HUES6 (cell line): ENCODE measurements around the gene PTHLH.

Experiments
- H3K27ac ChIP-seq: 2 replicates; pipeline ENCODE4 v1.7.0; 2013; ENCODE audit warnings: low read depth, mild to moderate bottlenecking, low read length, inconsistent platforms
- H3K27me3 ChIP-seq: 2 replicates; pipeline ENCODE4 v1.6.1; 2013; ENCODE audit warnings: low read length; ENCODE audit not compliant: control insufficient read depth, insufficient read depth
- H3K36me3 ChIP-seq: 2 replicates; pipeline ENCODE4 v1.6.1; 2013; ENCODE audit warnings: low read length; ENCODE audit not compliant: control insufficient read depth, insufficient read depth
- H3K4me1 ChIP-seq: 2 replicates; pipeline ENCODE4 v1.6.1; 2013; ENCODE audit warnings: low read length; ENCODE audit not compliant: control insufficient read depth, insufficient read depth
- H3K4me3 ChIP-seq: 2 replicates; pipeline ENCODE4 v1.5.1; 2013; ENCODE audit warnings: low read depth, low read length
- H3K9ac ChIP-seq: one replicate; pipeline ENCODE4 v1.6.1; 2013; ENCODE audit warnings: mild to moderate bottlenecking, low read length
- H3K9me3 ChIP-seq: 2 replicates; pipeline ENCODE4 v1.6.1; 2013; ENCODE audit warnings: low read depth, low read length; ENCODE audit not compliant: control insufficient read depth, insufficient read depth

The PTHLH gene

DNA sequence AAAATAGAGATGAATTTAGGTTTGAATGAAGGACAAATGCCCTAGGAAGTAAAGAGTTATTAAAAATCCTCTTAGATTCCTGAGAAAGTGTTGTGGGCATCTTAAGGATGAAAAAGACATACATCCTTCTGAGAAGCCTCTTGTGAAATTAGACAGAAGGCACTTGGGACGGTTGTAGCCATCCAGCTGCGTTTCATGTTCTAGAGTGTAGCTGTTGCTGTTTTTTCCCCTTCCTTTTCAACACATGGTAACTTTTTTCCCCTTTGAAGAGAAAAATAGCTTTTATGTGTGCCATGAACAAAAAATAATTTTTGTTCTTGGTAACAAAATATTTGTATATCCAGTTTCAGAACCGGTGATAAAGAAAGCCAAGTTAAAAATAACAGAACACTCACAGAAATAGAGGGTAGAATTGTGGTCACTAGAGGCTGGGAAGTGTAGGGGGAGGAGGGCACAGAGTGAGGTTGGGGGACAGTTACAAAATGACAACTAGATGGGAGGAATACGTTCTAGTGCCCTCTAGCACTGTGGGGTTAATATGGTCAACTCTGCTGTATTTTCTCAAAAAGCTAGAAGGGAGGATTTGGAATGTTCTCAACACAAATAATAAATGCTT lies 58.4 kb downstream of the PTHLH start:
- Histone ChIP-seq H3K4me3 (no peak overlapping the region), H3K9me3 (no peaks in the 10 kb centered on the region), H3K27ac (no peak overlapping the region), H3K9ac (no peak overlapping the region), H3K36me3 (no peaks in the 10 kb centered on the region), H3K4me1 (no peaks in the 10 kb centered on the region), H3K27me3 (no peaks in the 10 kb centered on the region)

DNA sequence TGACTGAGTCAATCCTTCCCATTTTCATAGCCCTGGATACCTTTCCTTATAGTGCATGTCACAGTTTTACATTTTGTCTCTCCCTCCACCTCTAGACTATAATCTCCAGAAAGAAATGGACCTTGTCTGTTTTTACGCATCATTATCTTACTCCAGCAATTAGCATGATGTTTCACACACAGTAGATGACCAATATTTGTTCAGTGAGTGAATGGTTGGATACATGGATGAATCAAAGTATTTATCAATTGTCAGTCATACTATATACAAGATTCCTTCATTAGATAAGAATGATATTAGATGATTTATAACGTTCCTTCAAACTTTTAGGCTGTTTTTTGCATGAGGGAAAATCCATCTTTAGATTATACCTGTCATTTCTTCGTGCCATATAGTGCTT lies 61.1 kb downstream of the PTHLH start:
- H3K9me3 ChIP-seq = no peaks in the 10 kb centered on the region; the same call in 1 of the 2 replicates
- no peaks in the 10 kb centered on the region for H3K36me3 ChIP-seq
- H3K4me3 ChIP-seq = no peak overlapping the region
- no peak overlapping the region for H3K27ac ChIP-seq
- H3K4me1 ChIP-seq = peaks cover 13% of the 10 kb centered on the region; the same call in 1 of the 2 replicates
- no peak overlapping the region for H3K9ac ChIP-seq
- no peaks in the 10 kb centered on the region for H3K27me3 ChIP-seq
